Activated CD8-positive, alpha-beta memory T cell treated with anti-CD3 and anti-CD28 coated beads for 24 hours (primary cell): Measurements from ENCODE around the gene F11.
"Not testable (repeated sequence)": the region's sequence is repeated elsewhere in the genome, so short reads cannot be mapped to it uniquely, and the experiment has no call there.

Source experiments
- DNase-seq: peaks from one replicate; pipeline ENCODE4 v3.0.0-alpha.2; 2020

The F11 gene

GRCh38 chr4:186265683-186266652 lies at the start of gene F11:
F11 (plus strand) TSS chr4:186266189; CDS start chr4:186267137, 948 bp downstream.
- no peak for DNase-seq

- DNase-seq: no peak
Measured at GRCh38 chr4:186216465-186217024, 49.4 kb upstream of the F11 start.

DNA sequence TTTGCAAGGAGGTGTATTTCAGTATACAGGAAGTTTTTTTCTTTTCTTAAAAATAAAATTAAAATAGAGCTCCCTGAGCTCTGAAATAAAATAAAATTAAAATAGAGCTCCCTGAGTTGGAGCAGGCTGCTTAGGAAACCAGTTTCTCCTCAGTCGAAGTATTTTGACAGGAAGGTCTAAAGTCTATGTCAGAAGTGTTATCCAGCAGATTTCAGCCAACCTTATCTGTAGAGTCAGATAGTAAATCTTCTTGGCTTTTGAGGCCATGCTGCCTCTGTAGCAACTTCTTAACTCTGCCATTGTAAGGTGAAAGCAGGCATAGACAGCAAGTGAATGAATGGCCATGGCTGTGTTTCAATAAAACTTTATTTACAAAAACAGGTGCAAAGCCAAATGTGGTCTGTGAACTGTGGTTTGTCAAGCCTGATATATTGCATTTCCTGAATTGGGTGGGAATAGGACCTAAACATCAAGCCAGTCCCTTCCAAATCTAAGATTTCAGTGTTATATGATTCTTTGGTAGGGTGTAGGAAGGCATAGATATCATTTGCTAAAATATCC lies 48.2 kb upstream of the F11 start:
- DNase-seq: no peak

DNA sequence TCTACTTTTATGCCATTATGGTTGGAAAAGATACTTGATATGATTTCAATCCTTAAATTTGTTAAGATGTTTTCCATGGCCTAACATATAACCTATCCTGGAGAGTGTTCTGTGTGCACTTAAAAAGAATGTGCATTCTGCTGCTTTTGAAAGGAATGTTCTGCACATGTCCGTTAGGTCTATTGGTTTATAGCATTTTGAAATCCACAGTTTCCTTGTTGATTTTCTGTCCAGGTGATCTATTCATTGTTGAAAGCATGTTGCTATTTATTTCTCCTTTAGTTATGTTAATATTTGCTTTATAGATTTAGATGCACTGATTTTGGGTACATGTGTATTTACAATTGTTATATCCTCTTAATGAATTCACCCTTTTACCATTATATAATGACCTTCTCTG lies 44.4 kb upstream of the F11 start:
- DNase-seq: no peak

DNA sequence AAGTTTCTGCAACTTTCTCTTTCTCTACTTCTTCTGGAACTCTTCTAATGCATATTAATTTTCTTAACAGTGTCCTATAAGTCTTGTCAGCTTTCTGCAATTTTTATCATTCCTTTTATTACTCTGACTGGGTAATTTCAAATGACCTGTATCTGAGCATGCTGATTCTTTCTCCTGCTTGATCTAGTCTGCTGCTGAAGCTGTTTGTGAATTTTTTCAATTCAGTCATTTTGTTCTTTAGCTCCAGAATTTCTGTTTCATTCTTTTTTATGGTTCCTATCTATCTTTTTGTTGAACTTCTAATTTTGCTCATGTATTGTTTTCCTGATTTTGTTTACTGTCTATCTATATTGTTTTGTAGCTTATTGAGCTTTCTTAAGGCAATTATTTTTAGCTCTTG lies 40.1 kb upstream of the F11 start:
- DNase-seq: no peak

- no peak for DNase-seq
Measured at GRCh38 chr4:186226521-186227189, 39.3 kb upstream of the F11 start.

DNA sequence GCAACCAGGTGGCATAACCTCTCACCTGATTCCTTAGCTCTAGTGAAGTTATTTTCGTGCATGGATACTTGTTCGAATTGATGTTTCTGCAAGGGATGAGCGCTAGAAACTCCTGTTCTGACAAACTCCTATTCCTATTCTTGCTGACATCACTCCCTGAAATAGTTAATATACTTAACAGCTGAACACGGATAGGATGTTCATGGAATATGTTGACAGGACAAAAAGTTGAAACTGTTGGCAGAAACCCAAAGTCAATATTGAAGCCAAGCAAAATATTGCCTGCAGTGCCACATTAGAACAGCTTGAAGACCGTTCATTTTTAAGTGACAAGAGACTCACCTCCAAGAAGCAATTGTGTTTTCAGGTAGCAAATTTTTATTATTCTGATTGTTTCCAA lies 38.8 kb upstream of the F11 start, which contains the start of gene KLKB1:
Gene KLKB1, plus strand, starts transcription at position 287 of the 400 bp plus-strand sequence. CDS start 689 bp downstream, outside the sequence.
- DNase-seq: no peak

GRCh38 chr4:186227744-186228513 lies 38.1 kb upstream of the F11 start:
- DNase-seq: no peak

DNA sequence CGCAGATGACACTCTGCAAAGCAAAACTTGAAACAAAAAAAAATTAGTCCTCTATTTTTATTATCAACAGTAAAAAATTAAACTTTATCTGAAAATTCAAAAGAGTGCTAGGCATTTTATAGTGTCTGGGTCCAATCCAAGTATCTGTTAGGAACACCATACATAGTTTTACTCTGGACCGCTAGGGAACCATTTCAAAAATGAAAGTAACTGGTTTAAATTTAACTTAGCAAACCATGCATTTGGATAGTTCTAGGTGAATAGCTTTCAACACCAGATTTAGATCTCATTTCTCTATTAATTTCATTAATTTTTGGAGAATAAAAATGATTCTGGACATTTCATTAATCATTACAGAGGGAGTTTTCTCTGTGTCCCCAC lies 37.5 kb upstream of the F11 start:
- no peak for DNase-seq

GRCh38 chr4:186234367-186234766 lies 31.6 kb upstream of the F11 start:
- no peak for DNase-seq

DNA sequence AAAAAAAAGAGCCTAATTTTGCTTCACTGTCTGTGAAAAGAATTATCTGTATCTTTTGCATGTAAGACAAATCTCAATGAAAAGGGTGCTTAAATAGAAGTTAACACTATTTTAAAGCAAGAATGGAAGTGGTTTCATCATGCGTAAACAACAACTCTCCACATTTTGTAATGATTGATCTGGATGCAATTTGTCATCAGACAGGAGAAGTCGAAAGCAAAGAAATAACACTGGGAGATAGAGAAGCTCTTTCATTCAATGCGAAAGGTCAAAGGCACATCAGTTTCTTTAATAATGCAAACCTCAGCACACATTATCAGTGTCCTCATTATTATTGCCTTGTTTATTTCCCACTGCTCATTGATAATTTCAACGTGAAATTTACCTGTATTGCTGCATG lies 29.9 kb upstream of the F11 start:
- DNase-seq: no peak

DNA sequence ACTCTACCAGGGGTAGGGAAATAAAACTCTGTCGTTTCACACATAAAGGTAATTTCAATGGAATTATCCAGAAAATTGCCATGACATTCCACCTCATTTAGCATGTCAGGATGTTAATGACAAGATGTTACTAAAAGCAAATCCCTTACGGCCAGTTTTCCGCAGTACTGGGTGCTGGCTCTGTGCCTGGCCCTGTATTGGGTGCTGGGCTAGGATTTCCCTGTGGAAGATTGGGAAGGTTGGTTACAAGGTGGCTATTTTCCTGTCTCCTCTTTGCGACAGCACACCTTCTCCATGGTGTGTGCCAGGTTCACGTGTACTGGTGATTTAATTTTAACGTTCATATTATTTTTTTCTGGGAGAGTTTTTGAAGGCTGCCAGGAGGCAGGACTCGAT lies 25.5 kb upstream of the F11 start:
- no peak for DNase-seq

GRCh38 chr4:186240848-186241491 lies 25.0 kb upstream of the F11 start:
- DNase-seq: no peak

DNA sequence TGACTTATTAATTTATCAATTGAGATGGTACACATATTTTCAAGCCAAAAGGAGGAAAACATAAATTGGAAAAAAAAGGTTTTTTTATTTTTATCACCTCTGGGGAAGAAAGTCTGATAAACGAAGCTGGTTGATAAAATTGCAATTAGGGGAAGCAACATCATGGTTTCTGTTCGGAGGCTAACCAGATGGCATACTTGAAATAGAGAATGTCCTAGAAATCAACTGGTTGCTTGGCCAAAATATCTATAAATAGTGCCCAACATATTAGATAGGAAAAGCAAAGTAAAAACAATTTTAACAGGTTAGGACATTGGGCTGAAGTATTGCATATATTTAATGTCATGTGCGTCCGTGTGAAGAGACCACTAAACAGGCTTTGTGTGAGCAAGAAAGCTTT lies 24.4 kb upstream of the F11 start:
- DNase-seq: no peak

DNA sequence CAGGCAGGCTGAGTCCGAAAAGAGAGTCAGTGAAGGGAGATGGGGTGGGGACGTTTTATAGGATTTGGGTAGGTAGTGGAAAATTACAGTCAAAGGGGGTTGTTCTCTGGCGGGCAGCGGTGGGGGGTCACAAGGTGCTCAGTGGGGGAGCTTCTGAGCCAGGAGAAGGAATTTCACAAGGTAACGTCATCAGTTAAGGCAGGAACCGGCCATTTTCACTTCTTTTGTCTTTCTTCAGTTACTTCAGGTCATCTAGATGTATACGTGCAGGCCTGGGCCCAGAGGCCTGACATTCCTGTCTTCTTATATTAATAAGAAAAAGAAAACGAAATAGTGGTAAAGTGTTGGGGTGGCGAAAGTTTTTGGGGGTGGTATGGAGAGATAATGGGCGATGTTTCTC lies 24.0 kb upstream of the F11 start:
- not testable (repeated sequence) for DNase-seq

DNA sequence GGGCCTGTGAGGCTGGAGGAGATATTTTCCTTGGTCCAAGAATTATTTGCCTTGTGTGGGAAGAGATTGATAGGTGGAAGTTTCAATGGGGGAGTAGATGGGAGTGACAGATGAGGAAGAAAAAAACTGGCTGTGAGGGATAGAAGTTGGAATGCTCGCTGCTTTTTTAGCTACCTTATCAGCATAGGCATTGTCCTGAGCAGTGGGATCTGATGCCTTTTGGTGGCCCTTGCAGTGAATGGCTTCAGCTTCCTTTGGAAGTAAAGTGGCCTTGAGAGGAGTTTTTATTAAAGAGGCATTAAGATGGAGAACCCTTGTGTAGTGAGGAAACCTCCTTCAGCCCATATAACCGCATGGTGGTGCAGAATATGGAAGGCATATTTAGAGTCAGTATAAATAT lies 22.7 kb upstream of the F11 start:
- no peak for DNase-seq

- DNase-seq: no peak
Measured at GRCh38 chr4:186244835-186245234, 21.2 kb upstream of the F11 start.

GRCh38 chr4:186247062-186247752 lies 18.8 kb upstream of the F11 start:
- not testable (repeated sequence) for DNase-seq

GRCh38 chr4:186248643-186249042 lies 17.3 kb upstream of the F11 start:
- DNase-seq: no peak

DNA sequence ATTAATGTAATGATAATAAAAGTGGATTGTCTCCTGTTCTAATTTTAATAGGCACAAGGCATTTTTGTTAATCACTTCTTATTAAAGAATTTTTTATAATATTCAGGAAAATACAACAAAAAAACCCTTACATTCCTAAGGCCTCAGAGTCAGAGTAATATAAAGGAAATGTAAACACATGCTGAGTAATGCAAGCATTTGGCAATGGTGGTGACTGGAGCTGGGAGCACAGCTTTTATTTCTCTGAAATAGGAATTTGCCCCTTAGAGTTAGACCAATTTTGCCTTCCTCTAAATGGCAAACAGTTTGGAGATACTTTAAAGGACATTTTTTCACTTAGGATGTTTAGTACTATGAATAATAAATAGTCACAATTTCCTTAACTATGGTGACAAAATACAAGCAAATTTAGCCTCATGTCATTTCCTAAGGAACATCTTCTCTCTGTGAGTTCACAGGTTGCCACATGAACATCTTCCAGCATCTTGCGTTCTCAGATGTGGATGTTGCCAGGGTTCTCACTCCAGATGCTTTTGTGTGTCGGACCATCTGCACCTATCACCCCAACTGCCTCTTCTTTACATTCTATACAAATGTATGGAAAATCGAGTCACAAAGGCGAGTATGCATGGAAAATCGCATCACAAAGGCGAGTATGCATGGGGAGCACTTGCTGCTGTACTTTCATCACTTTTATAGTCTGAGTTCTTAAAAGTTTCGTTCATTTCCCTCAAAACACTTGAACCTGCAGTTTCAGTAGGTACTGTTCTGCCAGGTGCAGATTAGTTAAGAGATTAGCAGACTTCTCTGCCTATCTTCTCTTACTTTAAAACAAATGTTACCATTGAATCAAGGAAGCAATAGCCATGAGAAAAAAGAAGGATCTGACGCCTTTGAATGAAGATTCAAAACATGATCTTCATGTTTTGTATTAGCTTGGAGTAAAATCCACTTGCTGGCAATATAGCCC lies 15.9 kb upstream of the F11 start:
- DNase-seq: no peak
